ENCODE measurements around the gene WDR41. TPM values are rescaled to one million over a fixed set of nuclear protein-coding genes. Genes with fewer than 3 reads are reported as not detected.

WDR41 gene
- total and polyA plus RNA-seq, 8 donors, result 7.4 to 27.4 (median 17.8) TPM

GRCh38 chr5:77419644-77420582 is 72.2 kb downstream of the WDR41 start:
- ATAC-seq (no peak), DNase-seq (no peak), FAIRE-seq (no peak)
- no peak overlapping the region for H3K27ac ChIP-seq
- H3K36me3 ChIP-seq, result no peaks in the 10 kb centered on the region
- TF ChIP-seq, protein P1, sequence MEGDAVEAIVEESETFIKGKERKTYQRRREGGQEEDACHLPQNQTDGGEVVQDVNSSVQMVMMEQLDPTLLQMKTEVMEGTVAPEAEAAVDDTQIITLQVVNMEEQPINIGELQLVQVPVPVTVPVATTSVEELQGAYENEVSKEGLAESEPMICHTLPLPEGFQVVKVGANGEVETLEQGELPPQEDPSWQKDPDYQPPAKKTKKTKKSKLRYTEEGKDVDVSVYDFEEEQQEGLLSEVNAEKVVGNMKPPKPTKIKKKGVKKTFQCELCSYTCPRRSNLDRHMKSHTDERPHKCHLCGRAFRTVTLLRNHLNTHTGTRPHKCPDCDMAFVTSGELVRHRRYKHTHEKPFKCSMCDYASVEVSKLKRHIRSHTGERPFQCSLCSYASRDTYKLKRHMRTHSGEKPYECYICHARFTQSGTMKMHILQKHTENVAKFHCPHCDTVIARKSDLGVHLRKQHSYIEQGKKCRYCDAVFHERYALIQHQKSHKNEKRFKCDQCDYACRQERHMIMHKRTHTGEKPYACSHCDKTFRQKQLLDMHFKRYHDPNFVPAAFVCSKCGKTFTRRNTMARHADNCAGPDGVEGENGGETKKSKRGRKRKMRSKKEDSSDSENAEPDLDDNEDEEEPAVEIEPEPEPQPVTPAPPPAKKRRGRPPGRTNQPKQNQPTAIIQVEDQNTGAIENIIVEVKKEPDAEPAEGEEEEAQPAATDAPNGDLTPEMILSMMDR (IDR thresholded peaks at IDR 0.05), result no peak
- H3K9me3 ChIP-seq, result no peaks in the 10 kb centered on the region
- 72 to 74% methylated on average over 8 of the region's 8 CpGs for WGBS, 2 donors
- H3K4me3 ChIP-seq, result no peak overlapping the region
- no peaks in the 10 kb centered on the region for H3K27me3 ChIP-seq
- intact Hi-C loops (cut with DNase I), result no loop called here
- no peaks in the 10 kb centered on the region for H3K4me1 ChIP-seq

DNA sequence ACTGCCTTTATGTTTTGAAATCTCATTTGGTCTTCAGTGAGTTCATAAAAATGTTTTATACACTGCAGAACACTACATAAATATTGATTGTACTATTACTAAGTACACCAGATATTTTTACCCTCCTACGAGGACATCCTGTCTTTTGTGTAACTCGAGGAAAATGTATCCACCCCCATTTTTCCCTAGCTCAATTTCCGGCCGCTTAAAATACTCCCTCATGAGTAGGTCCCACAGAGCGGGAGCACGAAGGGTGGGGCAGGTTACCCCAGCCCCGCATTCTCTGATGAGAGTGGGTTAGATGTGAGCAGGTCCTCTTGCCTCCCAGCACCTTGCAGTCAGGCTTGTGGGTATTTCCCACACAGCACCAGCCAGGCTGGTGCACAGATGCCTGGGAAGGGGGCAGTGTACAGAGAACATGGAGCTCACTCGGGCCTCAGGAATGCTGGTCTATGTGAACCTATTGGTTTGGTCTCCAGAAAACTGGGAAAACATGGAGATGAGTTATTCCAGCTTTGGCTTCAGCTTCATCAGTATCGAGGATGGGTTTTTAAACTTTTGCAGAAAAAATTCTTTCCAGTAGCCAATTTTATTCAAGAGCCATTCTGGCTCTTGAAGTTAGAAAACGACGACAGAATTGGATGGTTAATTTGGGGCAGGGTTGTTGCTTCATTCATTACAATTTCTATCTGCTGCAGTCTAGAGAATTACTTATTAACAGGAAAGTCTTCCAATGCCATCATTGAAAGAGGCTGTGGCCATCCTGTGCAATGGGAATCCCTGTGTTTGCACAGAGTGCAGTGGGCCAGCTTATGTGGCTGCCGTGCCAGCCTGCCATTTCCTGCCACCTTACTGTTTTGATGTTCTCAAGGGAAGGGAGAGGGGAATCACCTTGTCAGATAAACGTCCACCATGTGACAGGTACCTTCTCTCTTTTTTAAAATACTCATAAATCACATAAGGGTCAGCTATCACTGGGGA is 73.2 kb downstream of the WDR41 start:
- Histone ChIP-seq H3K36me3 (no peaks in the 10 kb centered on the region), H3K27ac (no peak overlapping the region), H3K4me3 (no peak overlapping the region), H3K27me3 (no peaks in the 10 kb centered on the region), H3K9me3 (no peaks in the 10 kb centered on the region), H3K4me1 (no peaks in the 10 kb centered on the region)
- DNase-seq (no peak), FAIRE-seq (no peak), ATAC-seq (peak in 2 of 4 donors; percentile 27 to 57)
- intact Hi-C loops (cut with DNase I), result no loop called here
- TF ChIP-seq, protein P1 (IDR thresholded peaks at IDR 0.05), result no peak
- 59 to 64% methylated on average over 13 of the region's 13 CpGs for whole genome bisulfite sequencing, 2 donors

GRCh38 chr5:77418162-77418561 is 74.0 kb downstream of the WDR41 start:
- Histone ChIP-seq H3K9me3 (no peaks in the 10 kb centered on the region), H3K27ac (no peak overlapping the region), H3K36me3 (no peaks in the 10 kb centered on the region), H3K4me3 (no peak overlapping the region), H3K4me1 (no peaks in the 10 kb centered on the region), H3K27me3 (no peaks in the 10 kb centered on the region)
- intact Hi-C loops (cut with DNase I), result no loop called here
- no peak for ATAC-seq
- FAIRE-seq, result no peak
- WGBS, 2 donors, result 48 to 70% methylated on average over 5 of the region's 5 CpGs
- TF ChIP-seq, protein P1 (IDR thresholded peaks at IDR 0.05), result no peak
- no peak for DNase-seq

- Histone ChIP-seq H3K9me3 (no peaks in the 10 kb centered on the region), H3K4me3 (no peak overlapping the region), H3K27me3 (no peaks in the 10 kb centered on the region), H3K36me3 (peaks cover 0 to 6% (median 0%) of the 10 kb centered on the region in 3 donors), H3K27ac (no peak overlapping the region), H3K4me1 (no peaks in the 10 kb centered on the region)
- 79 to 84% methylated on average over 7 of the region's 7 CpGs for WGBS, 2 donors
- intact Hi-C loops (cut with DNase I), result no loop called here
- ATAC-seq (no peak), FAIRE-seq (no peak), DNase-seq (no peak)
- TF ChIP-seq, protein P1 (IDR thresholded peaks at IDR 0.05), result no peak
Observed at GRCh38 chr5:77413049-77413448, 79.1 kb downstream of the WDR41 start.
